ENCODE measurements around the gene GALM. TPM values are rescaled to one million over a fixed set of nuclear protein-coding genes. Genes with fewer than 3 reads are reported as not detected.

GALM gene
- total RNA-seq, 4 donors from 2014 or later, result 9.2 to 17.1 (median 13.2) TPM

DNA sequence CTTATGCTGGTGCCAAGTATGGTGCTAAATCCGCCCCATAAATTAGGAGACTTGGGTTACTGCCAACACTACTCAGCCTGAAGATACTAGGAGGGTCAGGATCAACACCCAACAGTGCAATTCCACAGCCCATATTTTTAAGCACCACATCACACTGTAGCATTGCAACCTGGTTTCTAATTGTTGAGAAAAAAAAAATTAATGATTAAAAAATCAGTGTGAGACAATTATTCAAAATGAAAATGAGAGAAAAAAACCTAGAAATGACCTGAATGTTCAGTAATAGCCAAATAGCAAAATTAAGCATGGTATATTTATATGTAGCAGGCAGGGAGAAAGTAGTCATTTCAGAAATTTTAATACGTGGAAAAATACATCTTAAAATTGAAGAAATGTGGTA, 33.9 kb upstream of the GALM start:
- Histone ChIP-seq H3K4me3 (no peak overlapping the region), H3K9me3 (peaks cover 0 to 3% (median 0%) of the 10 kb centered on the region in 3 donors), H3K36me3 (no peaks in the 10 kb centered on the region), H3K4me1 (no peaks in the 10 kb centered on the region), H3K27me3 (no peaks in the 10 kb centered on the region), H3K27ac (no peak overlapping the region)
- ATAC-seq, result no peak
- WGBS, 2 donors (ENCODE audit: low coverage in 1 of 2), result 59 to 73% methylated on average over 2 of the region's 2 CpGs
- TF ChIP-seq EP300 (IDR thresholded peaks at IDR 0.05) (no peak), CTCF (IDR thresholded peaks at IDR 0.05) (no peak), POLR2AphosphoS5 (IDR thresholded peaks at IDR 0.05) (no peak), POLR2A (IDR thresholded peaks at IDR 0.05) (no peak)

DNA sequence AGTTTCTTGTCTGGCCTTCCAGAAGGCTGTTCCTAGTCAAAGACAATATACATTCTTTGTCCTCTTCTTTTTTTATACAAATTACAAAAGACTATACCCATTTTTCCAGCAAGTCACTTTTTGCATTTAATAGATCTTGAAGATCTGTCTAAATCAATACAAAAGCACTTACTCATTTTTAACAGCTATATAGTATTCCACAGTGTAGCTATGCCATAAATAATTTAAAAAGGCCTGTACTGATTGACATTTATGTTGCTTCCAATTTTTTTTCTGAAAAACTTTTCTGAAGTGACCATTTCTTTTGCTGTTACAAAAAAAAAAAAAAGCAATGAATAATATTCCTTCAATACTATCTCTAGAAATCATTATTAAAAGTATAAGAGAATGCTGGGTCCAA, 32.9 kb upstream of the GALM start:
- Histone ChIP-seq H3K27me3 (no peaks in the 10 kb centered on the region), H3K4me3 (no peak overlapping the region), H3K27ac (no peak overlapping the region), H3K9me3 (peaks cover 0 to 3% (median 0%) of the 10 kb centered on the region in 3 donors), H3K36me3 (no peaks in the 10 kb centered on the region), H3K4me1 (no peaks in the 10 kb centered on the region)
- TF ChIP-seq POLR2AphosphoS5 (IDR thresholded peaks at IDR 0.05) (no peak), EP300 (IDR thresholded peaks at IDR 0.05) (no peak), CTCF (IDR thresholded peaks at IDR 0.05) (no peak), POLR2A (IDR thresholded peaks at IDR 0.05) (no peak)
- no peak for ATAC-seq

- TF ChIP-seq CTCF (IDR thresholded peaks at IDR 0.05), result no peak
- TF ChIP-seq POLR2AphosphoS5 (IDR thresholded peaks at IDR 0.05), result no peak
- TF ChIP-seq POLR2A (IDR thresholded peaks at IDR 0.05), result no peak
- no peak for TF ChIP-seq EP300 (IDR thresholded peaks at IDR 0.05)
- H3K4me3 ChIP-seq, result no peak overlapping the region
- ATAC-seq, result no peak
- H3K4me1 ChIP-seq, result no peaks in the 10 kb centered on the region
- no peaks in the 10 kb centered on the region for H3K27me3 ChIP-seq
- H3K36me3 ChIP-seq, result no peaks in the 10 kb centered on the region
- no peak overlapping the region for H3K27ac ChIP-seq
- peaks cover 0 to 3% (median 0%) of the 10 kb centered on the region in 3 donors for H3K9me3 ChIP-seq
- 43 to 57% methylated on average over 2 of the region's 2 CpGs for WGBS, 2 donors (ENCODE audit: low coverage in 1 of 2)
Observed at GRCh38 chr2:38633895-38634294, 32.0 kb upstream of the GALM start.

GRCh38 chr2:38634684-38635083, 31.2 kb upstream of the GALM start:
- 54 to 55% methylated on average over 3 of the region's 3 CpGs for WGBS, 2 donors (ENCODE audit: low coverage in 1 of 2)
- no peak overlapping the region for H3K27ac ChIP-seq
- no peaks in the 10 kb centered on the region for H3K4me1 ChIP-seq
- TF ChIP-seq EP300 (IDR thresholded peaks at IDR 0.05) (no peak), POLR2AphosphoS5 (IDR thresholded peaks at IDR 0.05) (no peak), POLR2A (IDR thresholded peaks at IDR 0.05) (no peak), CTCF (IDR thresholded peaks at IDR 0.05) (no peak)
- no peaks in the 10 kb centered on the region for H3K27me3 ChIP-seq
- H3K36me3 ChIP-seq, result no peaks in the 10 kb centered on the region
- H3K4me3 ChIP-seq, result no peak overlapping the region
- H3K9me3 ChIP-seq, result peaks cover 0 to 2% (median 0%) of the 10 kb centered on the region in 3 donors
- ATAC-seq, result no peak

DNA sequence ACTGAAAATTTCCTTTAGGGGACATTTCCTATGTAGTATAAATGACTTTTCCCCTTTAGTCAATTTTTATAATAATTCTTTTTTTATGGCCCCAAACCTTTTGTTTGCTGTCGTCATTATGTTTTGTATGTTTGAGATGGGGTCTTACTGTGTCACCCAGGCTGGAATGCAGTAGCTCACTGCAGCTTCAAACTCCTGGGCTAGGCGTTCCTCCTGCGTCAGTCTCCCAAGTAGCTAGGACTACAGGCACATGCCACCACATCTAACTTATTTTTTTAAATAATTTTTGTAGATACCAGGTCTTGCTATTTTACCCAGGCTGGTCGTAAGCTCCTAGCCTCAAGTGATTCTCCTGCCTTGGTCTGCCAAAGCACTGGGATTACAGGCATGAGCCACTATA, 30.8 kb upstream of the GALM start:
- 85 to 89% methylated on average over 3 to 4 of the region's 4 CpGs for WGBS, 2 donors (ENCODE audit: low coverage in 1 of 2)
- Histone ChIP-seq H3K4me3 (no peak overlapping the region), H3K4me1 (no peaks in the 10 kb centered on the region), H3K36me3 (no peaks in the 10 kb centered on the region), H3K9me3 (no peaks in the 10 kb centered on the region), H3K27me3 (no peaks in the 10 kb centered on the region), H3K27ac (no peak overlapping the region)
- TF ChIP-seq CTCF (IDR thresholded peaks at IDR 0.05) (no peak), POLR2AphosphoS5 (IDR thresholded peaks at IDR 0.05) (no peak), POLR2A (IDR thresholded peaks at IDR 0.05) (no peak), EP300 (IDR thresholded peaks at IDR 0.05) (no peak)
- no peak for ATAC-seq
